Cardiac muscle cell (in vitro differentiated cells and primary cell): ENCODE data around the gene RDH5. TPM values are rescaled to one million over a fixed set of nuclear protein-coding genes. Genes with fewer than 3 reads are reported as not detected.

Experiments used
- DNase-seq, 2 donors: peaks; one replicate each; pipeline versions ENCODE4 v3.0.0 to v3.0.0-alpha.2; 2010 to 2017; ENCODE audit warnings: low read depth in 1 of 2, low spot score in 1 of 2
- H3K27ac ChIP-seq: fragments of 200-600 bp; sonication (generic); 2 replicates; pipeline ENCODE4 v1.5.1; 2016
- H3K27me3 ChIP-seq: fragments of 200-600 bp; sonication (generic); 2 replicates; pipeline ENCODE4 v1.6.0; 2016; ENCODE audit warnings: control low read depth
- H3K36me3 ChIP-seq: fragments of 200-600 bp; sonication (generic); 2 replicates; pipeline ENCODE4 v1.5.1; 2016; ENCODE audit warnings: control low read depth
- H3K4me1 ChIP-seq: fragments of 200-600 bp; sonication (generic); 2 replicates; pipeline ENCODE4 v1.8.1; 2017; ENCODE audit warnings: low read depth, mild to moderate bottlenecking, mixed run types
- H3K4me3 ChIP-seq: fragments of 200-600 bp; sonication (generic); 2 replicates; pipeline ENCODE4 v1.5.1; 2016; ENCODE audit warnings: mild to moderate bottlenecking
- H3K9me3 ChIP-seq: fragments of 200-600 bp; sonication (generic); 2 replicates; pipeline ENCODE4 v1.5.1; 2017; ENCODE audit warnings: low read depth, mild to moderate bottlenecking, control low read depth
- CTCF ChIP-seq: IDR thresholded peaks from 2 replicates; pipeline ENCODE4 v1.5.1; 2012; ENCODE audit warnings: low read depth, mild to moderate bottlenecking, low read length
- polyA plus RNA-seq: library from polyadenylated mRNA; unstranded; fragments of >200 nt; fragmentation: Nextera tagmentation; extraction: Ambion mirVana; gene quantifications from 2 replicates; pipeline ENCODE4 v1.2.1, GENCODE V29; 2016
- total RNA-seq: library from RNA; depleted of rRNA; stranded (reverse); fragments of >200 nt; gene quantifications from 2 replicates; pipeline ENCODE4 v1.2.3, GENCODE V29; 2016

The RDH5 gene
- total and polyA plus RNA-seq, 2 experiments from 2014 or later, result 10.1 to 12.6 TPM

- Histone ChIP-seq H3K36me3 (peaks cover 5% of the 10 kb centered on the region), H3K27ac (peak overlapping the region; percentile 72)
- no peak for TF ChIP-seq CTCF
These were observed 45.6 kb downstream of the RDH5 start for GRCh38 chr12:55765736-55766290.

GRCh38 chr12:55767156-55767555 lies 47.0 kb downstream of the RDH5 start:
- TF ChIP-seq CTCF, result no peak
- H3K36me3 ChIP-seq, result peaks cover 5% of the 10 kb centered on the region
- no peaks in the 10 kb centered on the region for H3K27me3 ChIP-seq
- H3K4me3 ChIP-seq, result no peak overlapping the region
- H3K9me3 ChIP-seq, result no peaks in the 10 kb centered on the region
- no peak overlapping the region for H3K27ac ChIP-seq
- peaks cover 18% of the 10 kb centered on the region for H3K4me1 ChIP-seq
- no peak for DNase-seq

More at GRCh38 chr12:55765736-55766290, 45.6 kb downstream of the RDH5 start:
- no peaks in the 10 kb centered on the region for H3K27me3 ChIP-seq
- H3K4me3 ChIP-seq, result no peak overlapping the region
- DNase-seq, result no peak
- H3K4me1 ChIP-seq, result peaks cover 8% of the 10 kb centered on the region
- no peaks in the 10 kb centered on the region for H3K9me3 ChIP-seq

GRCh38 chr12:55771736-55772135 lies 51.5 kb downstream of the RDH5 start:
- no peak for TF ChIP-seq CTCF

More at GRCh38 chr12:55771736-55772135, 51.5 kb downstream of the RDH5 start:
- no peaks in the 10 kb centered on the region for H3K9me3 ChIP-seq
- H3K27me3 ChIP-seq, result no peaks in the 10 kb centered on the region
- peak overlapping the region; percentile 79 for H3K27ac ChIP-seq
- H3K4me1 ChIP-seq, result peaks cover 21% of the 10 kb centered on the region
- H3K4me3 ChIP-seq, result no peak overlapping the region
- DNase-seq, result peak in 1 of 2 donors; percentile 62
- no peaks in the 10 kb centered on the region for H3K36me3 ChIP-seq

Other genes starting within 250 kb of the RDH5 start
- gene OR6C68, start 228.0 kb upstream of the RDH5 start, total RNA-seq, result not detected in 2 replicates
- gene OR6C68, start 228.0 kb upstream of the RDH5 start, polyA plus RNA-seq, result not detected in 2 replicates
- gene OR6C4, start 170.8 kb upstream of the RDH5 start, total RNA-seq, result not detected in 2 replicates
- gene OR6C4, start 170.8 kb upstream of the RDH5 start, polyA plus RNA-seq, result not detected in 2 replicates
- gene OR2AP1, start 147.9 kb upstream of the RDH5 start, total RNA-seq, result not detected in 2 replicates
- gene OR2AP1, start 147.9 kb upstream of the RDH5 start, polyA plus RNA-seq, result not detected in 2 replicates
- not detected in 2 replicates for gene OR10P1, start 83.5 kb upstream of the RDH5 start, total RNA-seq
- not detected in 2 replicates for gene OR10P1, start 83.5 kb upstream of the RDH5 start, polyA plus RNA-seq
- gene ITGA7, start 12.5 kb upstream of the RDH5 start, total RNA-seq, result 93.9 and 101 TPM in 2 replicates
- gene ITGA7, start 12.5 kb upstream of the RDH5 start, polyA plus RNA-seq, result 32.9 and 39.5 TPM in 2 replicates
- gene BLOC1S1, start 4.3 kb upstream of the RDH5 start, total RNA-seq, result 133 and 194 TPM in 2 replicates
- gene BLOC1S1, start 4.3 kb upstream of the RDH5 start, polyA plus RNA-seq, result 147 and 159 TPM in 2 replicates
- gene CD63, start 8.6 kb downstream of the RDH5 start, total RNA-seq, result 268 and 584 TPM in 2 replicates
- gene CD63, start 8.6 kb downstream of the RDH5 start, polyA plus RNA-seq, result 694 and 1,103 TPM in 2 replicates
- gene GDF11, start 22.7 kb downstream of the RDH5 start, total RNA-seq, result 53.1 and 54.2 TPM in 2 replicates
- 13.5 and 14.1 TPM in 2 replicates for gene GDF11, start 22.7 kb downstream of the RDH5 start, polyA plus RNA-seq
- 131 and 197 TPM in 2 replicates for gene SARNP, start 97.3 kb downstream of the RDH5 start, total RNA-seq
- gene SARNP, start 97.3 kb downstream of the RDH5 start, polyA plus RNA-seq, result 227 and 236 TPM in 2 replicates
- gene ORMDL2, start 97.6 kb downstream of the RDH5 start, total RNA-seq, result 9.0 and 9.4 TPM in 2 replicates
- 54.3 and 58.9 TPM in 2 replicates for gene ORMDL2, start 97.6 kb downstream of the RDH5 start, polyA plus RNA-seq
- gene DNAJC14, start 109.2 kb downstream of the RDH5 start, total RNA-seq, result 35.1 and 35.2 TPM in 2 replicates
- 26.2 and 29.5 TPM in 2 replicates for gene DNAJC14, start 109.2 kb downstream of the RDH5 start, polyA plus RNA-seq
- 0.39 TPM in 1 of 2 replicates, not detected in the other for gene MMP19, start 122.5 kb downstream of the RDH5 start, total RNA-seq
- 0.24 and 1.4 TPM in 2 replicates for gene MMP19, start 122.5 kb downstream of the RDH5 start, polyA plus RNA-seq
- 55.3 and 56.3 TPM in 2 replicates for gene PYM1, start 207.5 kb downstream of the RDH5 start, total RNA-seq
- 63.2 and 82.9 TPM in 2 replicates for gene PYM1, start 207.5 kb downstream of the RDH5 start, polyA plus RNA-seq
- gene DGKA, start 210.8 kb downstream of the RDH5 start, total RNA-seq, result 18.3 and 28.6 TPM in 2 replicates
- gene DGKA, start 210.8 kb downstream of the RDH5 start, polyA plus RNA-seq, result 34.4 and 46.6 TPM in 2 replicates
- 9.0 and 11.3 TPM in 2 replicates for gene PMEL, start 245.6 kb downstream of the RDH5 start, total RNA-seq
- gene PMEL, start 245.6 kb downstream of the RDH5 start, polyA plus RNA-seq, result 15.5 and 15.7 TPM in 2 replicates
- gene CDK2, start 246.4 kb downstream of the RDH5 start, total RNA-seq, result 31.3 and 31.4 TPM in 2 replicates
- gene CDK2, start 246.4 kb downstream of the RDH5 start, polyA plus RNA-seq, result 33.9 and 40.8 TPM in 2 replicates